ENCODE results near the gene TCEA2. TPM values are rescaled to one million over a fixed set of nuclear protein-coding genes. Genes with fewer than 3 reads are reported as not detected.

The TCEA2 gene
- total and polyA plus RNA-seq, 2 of the 13 experiments (the other 11 are each of a cell fraction or from before 2014, with no cell fraction given), result 28.1 to 33.7 TPM

DNA sequence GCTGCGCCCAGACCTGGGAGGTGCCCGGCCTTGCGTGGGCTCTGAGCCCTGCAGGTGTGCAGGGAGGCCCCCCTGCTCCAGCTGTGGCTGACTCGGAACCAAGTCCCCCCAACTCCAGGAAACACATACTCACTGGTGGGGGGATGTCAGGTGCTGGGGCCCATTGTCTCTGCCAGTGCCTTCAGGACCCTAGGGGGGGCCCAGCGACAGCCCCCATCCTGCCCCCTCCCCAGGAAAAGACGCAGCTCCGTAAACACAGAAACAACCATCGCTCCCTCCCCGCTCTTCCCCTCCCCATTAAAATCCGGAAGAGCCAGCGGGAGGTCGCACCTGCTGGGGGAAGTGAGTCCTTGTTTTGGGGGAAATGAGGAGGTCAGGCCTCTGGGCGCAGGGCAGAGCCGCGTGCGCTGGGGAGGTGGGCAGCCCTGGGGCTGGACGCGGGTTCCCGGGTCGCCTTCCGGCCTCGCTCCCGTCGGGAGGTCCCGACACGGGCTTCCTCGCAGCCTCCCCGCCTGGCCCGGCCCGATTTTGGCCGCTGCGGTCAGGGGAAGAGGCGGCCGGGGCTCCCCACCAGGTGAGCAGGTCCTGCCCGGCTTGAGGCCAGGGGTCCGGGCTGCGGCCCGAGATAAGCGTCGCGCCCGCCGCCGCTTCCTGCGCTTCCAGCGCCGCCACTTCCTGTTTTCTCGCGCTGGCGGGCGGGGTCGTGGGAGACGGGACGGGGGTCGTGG, 20.8 kb upstream of the TCEA2 start (continued):
- TF ChIP-seq ZNF782 (CRISPR knock-in tag; IDR thresholded peaks at IDR 0.05; ENCODE audit: borderline replicate concordance), result peak; percentile 68; the same call in 1 of the 2 replicates
- TF ChIP-seq SRSF4 (IDR thresholded peaks at IDR 0.05; ENCODE audit: low read depth, low read length, poor library complexity, severe bottlenecking), result no peak
- peak; percentile 77 for TF ChIP-seq ZNF883 (CRISPR knock-in tag; IDR thresholded peaks at IDR 0.05; ENCODE audit: not compliant biosample characterization)
- TF ChIP-seq, protein P1, sequence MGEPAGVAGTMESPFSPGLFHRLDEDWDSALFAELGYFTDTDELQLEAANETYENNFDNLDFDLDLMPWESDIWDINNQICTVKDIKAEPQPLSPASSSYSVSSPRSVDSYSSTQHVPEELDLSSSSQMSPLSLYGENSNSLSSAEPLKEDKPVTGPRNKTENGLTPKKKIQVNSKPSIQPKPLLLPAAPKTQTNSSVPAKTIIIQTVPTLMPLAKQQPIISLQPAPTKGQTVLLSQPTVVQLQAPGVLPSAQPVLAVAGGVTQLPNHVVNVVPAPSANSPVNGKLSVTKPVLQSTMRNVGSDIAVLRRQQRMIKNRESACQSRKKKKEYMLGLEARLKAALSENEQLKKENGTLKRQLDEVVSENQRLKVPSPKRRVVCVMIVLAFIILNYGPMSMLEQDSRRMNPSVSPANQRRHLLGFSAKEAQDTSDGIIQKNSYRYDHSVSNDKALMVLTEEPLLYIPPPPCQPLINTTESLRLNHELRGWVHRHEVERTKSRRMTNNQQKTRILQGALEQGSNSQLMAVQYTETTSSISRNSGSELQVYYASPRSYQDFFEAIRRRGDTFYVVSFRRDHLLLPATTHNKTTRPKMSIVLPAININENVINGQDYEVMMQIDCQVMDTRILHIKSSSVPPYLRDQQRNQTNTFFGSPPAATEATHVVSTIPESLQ (CRISPR knock-in tag; conservative IDR thresholded peaks at IDR 0.05), result no peak
- no peak for TF ChIP-seq ZNF143 (CRISPR knock-in tag; IDR thresholded peaks at IDR 0.05)
- no peak for TF ChIP-seq ZSCAN22 (CRISPR knock-in tag; IDR thresholded peaks at IDR 0.05)
- TF ChIP-seq DMAP1 (CRISPR knock-in tag; IDR thresholded peaks at IDR 0.05), result peak; percentile 36; the same call in 1 of the 2 replicates
- peak; percentile 13; the same call in 1 of the 2 replicates for TF ChIP-seq SOX5 (CRISPR knock-in tag; IDR thresholded peaks at IDR 0.05; ENCODE audit: borderline replicate concordance)
- no peak for TF ChIP-seq ZNF530 (CRISPR knock-in tag; IDR thresholded peaks at IDR 0.05; ENCODE audit: low read depth)
- TF ChIP-seq SKI (IDR thresholded peaks at IDR 0.05; ENCODE audit: partially characterized antibody), result no peak
- TF ChIP-seq BATF2 (CRISPR knock-in tag; IDR thresholded peaks at IDR 0.05), result peak; percentile 62; the same call in 1 of the 2 replicates
- TF ChIP-seq TOPORS (CRISPR knock-in tag; IDR thresholded peaks at IDR 0.05), result no peak; the same call in 1 of the 2 replicates
- TF ChIP-seq NFYB (CRISPR knock-in tag; IDR thresholded peaks at IDR 0.05), result no peak
- no peak for TF ChIP-seq TEAD3 (CRISPR knock-in tag; optimal IDR thresholded peaks at IDR 0.05; ENCODE audit: borderline replicate concordance)
- TF ChIP-seq ZNF839 (CRISPR knock-in tag; IDR thresholded peaks at IDR 0.05; ENCODE audit: borderline replicate concordance), result 0 out of 2 replicates have a peak, but pooled peaks have one; percentile 49
- TF ChIP-seq GTF2F1 (IDR thresholded peaks at IDR 0.05; ENCODE audit: low read length), result no peak
- TF ChIP-seq MBNL3 (CRISPR knock-in tag; conservative IDR thresholded peaks at IDR 0.05), result no peak
- peak; percentile 58; the same call in 1 of the 2 replicates for TF ChIP-seq ZNF10 (CRISPR knock-in tag; IDR thresholded peaks at IDR 0.05; ENCODE audit: borderline replicate concordance, low read depth)
- TF ChIP-seq FLYWCH1 (CRISPR knock-in tag; IDR thresholded peaks at IDR 0.05), result no peak
- TF ChIP-seq ZNF12 (CRISPR knock-in tag; IDR thresholded peaks at IDR 0.05), result peak; percentile 64; the same call in 1 of the 2 replicates
- TF ChIP-seq, protein P2, sequence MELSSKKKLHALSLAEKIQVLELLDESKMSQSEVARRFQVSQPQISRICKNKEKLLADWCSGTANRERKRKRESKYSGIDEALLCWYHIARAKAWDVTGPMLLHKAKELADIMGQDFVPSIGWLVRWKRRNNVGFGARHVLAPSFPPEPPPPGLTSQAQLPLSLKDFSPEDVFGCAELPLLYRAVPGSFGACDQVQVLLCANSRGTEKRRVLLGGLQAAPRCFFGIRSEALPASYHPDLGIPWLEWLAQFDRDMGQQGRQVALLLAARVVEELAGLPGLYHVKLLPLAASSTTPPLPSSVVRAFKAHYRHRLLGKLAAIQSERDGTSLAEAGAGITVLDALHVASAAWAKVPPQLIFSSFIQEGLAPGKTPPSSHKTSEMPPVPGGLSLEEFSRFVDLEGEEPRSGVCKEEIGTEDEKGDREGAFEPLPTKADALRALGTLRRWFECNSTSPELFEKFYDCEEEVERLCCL (CRISPR knock-in tag; IDR thresholded peaks at IDR 0.05; ENCODE audit: borderline replicate concordance), result no peak; the same call in 1 of the 2 replicates
- TF ChIP-seq ZSCAN30 (CRISPR knock-in tag; IDR thresholded peaks at IDR 0.05), result no peak
- no peak for TF ChIP-seq ZNF44 (CRISPR knock-in tag; IDR thresholded peaks at IDR 0.05)
- TF ChIP-seq ZMAT5 (CRISPR knock-in tag; IDR thresholded peaks at IDR 0.05; ENCODE audit: borderline replicate concordance, low read depth), result no peak
- no peak for TF ChIP-seq KDM4B (CRISPR knock-in tag; IDR thresholded peaks at IDR 0.05)
- TF ChIP-seq ZNF383 (CRISPR knock-in tag; IDR thresholded peaks at IDR 0.05; ENCODE audit: borderline replicate concordance), result no peak
